ENCODE results near the gene POLRMT.
A peak's percentile ranks its signal among the peaks of the same experiment; 100 is the strongest.

Gene POLRMT

GRCh38 chr19:572743-573518 is 60.4 kb downstream of the POLRMT start:
- ATAC-seq = peak; percentile 43
- no peak for TF ChIP-seq CSDC2 (CRISPR knock-in tag; IDR thresholded peaks at IDR 0.05)
- TF ChIP-seq PATZ1 (CRISPR knock-in tag; IDR thresholded peaks at IDR 0.05; ENCODE audit: borderline replicate concordance) = no peak
- no peak for TF ChIP-seq ZC3H10 (CRISPR knock-in tag; IDR thresholded peaks at IDR 0.05)
- TF ChIP-seq ZNF70 (CRISPR knock-in tag; IDR thresholded peaks at IDR 0.05) = no peak
- no peak for TF ChIP-seq BACH2 (CRISPR knock-in tag; IDR thresholded peaks at IDR 0.05; ENCODE audit: borderline replicate concordance)
- no peak for TF ChIP-seq OSR1 (CRISPR knock-in tag; IDR thresholded peaks at IDR 0.05)
- TF ChIP-seq ZNF8 (CRISPR knock-in tag; IDR thresholded peaks at IDR 0.05) = no peak
- no peak for TF ChIP-seq SNAI2 (CRISPR knock-in tag; IDR thresholded peaks at IDR 0.05)
- TF ChIP-seq ZFP3 (CRISPR knock-in tag; IDR thresholded peaks at IDR 0.05) = no peak
- no peak for TF ChIP-seq TOX (CRISPR knock-in tag; IDR thresholded peaks at IDR 0.05; ENCODE audit: borderline replicate concordance)

- ATAC-seq = peak; percentile 59
- no peak for TF ChIP-seq ZFP30 (CRISPR knock-in tag; IDR thresholded peaks at IDR 0.05)
- TF ChIP-seq ZNF565 (CRISPR knock-in tag; conservative IDR thresholded peaks at IDR 0.05; ENCODE audit: low read depth) = no peak
- no peak for TF ChIP-seq ZNF70 (CRISPR knock-in tag; IDR thresholded peaks at IDR 0.05)
- TF ChIP-seq TCF4 (CRISPR knock-in tag; IDR thresholded peaks at IDR 0.05; ENCODE audit: borderline replicate concordance) = no peak
- no peak for TF ChIP-seq ARNTL (CRISPR knock-in tag; IDR thresholded peaks at IDR 0.05; ENCODE audit: borderline replicate concordance, low read depth)
- no peak for TF ChIP-seq PPARA (CRISPR knock-in tag; IDR thresholded peaks at IDR 0.05; ENCODE audit: borderline replicate concordance)
- peak; percentile 71; the same call in 1 of the 2 replicates for TF ChIP-seq TSHZ2 (CRISPR knock-in tag; IDR thresholded peaks at IDR 0.05)
- TF ChIP-seq CSDC2 (CRISPR knock-in tag; IDR thresholded peaks at IDR 0.05) = no peak
- TF ChIP-seq ZNF8 (CRISPR knock-in tag; IDR thresholded peaks at IDR 0.05) = no peak
- peak; percentile 23; the same call in 1 of the 2 replicates for TF ChIP-seq GLIS3 (CRISPR knock-in tag; IDR thresholded peaks at IDR 0.05)
Measured at GRCh38 chr19:572140-572742, 61.1 kb downstream of the POLRMT start, which contains the start of gene BSG. Gene BSG, plus strand, starts transcription at chr19:572596. Its CDS starts 39 bp downstream, at chr19:572635.

- TF ChIP-seq, protein P1, sequence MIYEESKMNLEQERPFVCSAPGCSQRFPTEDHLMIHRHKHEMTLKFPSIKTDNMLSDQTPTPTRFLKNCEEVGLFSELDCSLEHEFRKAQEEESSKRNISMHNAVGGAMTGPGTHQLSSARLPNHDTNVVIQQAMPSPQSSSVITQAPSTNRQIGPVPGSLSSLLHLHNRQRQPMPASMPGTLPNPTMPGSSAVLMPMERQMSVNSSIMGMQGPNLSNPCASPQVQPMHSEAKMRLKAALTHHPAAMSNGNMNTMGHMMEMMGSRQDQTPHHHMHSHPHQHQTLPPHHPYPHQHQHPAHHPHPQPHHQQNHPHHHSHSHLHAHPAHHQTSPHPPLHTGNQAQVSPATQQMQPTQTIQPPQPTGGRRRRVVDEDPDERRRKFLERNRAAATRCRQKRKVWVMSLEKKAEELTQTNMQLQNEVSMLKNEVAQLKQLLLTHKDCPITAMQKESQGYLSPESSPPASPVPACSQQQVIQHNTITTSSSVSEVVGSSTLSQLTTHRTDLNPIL (CRISPR knock-in tag; IDR thresholded peaks at IDR 0.05; ENCODE audit: low read depth) = no peak
- TF ChIP-seq PPARA (CRISPR knock-in tag; IDR thresholded peaks at IDR 0.05; ENCODE audit: borderline replicate concordance) (no peak), TSHZ2 (CRISPR knock-in tag; IDR thresholded peaks at IDR 0.05) (no peak), ZC3H10 (CRISPR knock-in tag; IDR thresholded peaks at IDR 0.05) (no peak), ISL1 (CRISPR knock-in tag; IDR thresholded peaks at IDR 0.05) (no peak), GLIS3 (CRISPR knock-in tag; IDR thresholded peaks at IDR 0.05) (no peak), ARNTL (CRISPR knock-in tag; IDR thresholded peaks at IDR 0.05; ENCODE audit: borderline replicate concordance, low read depth) (no peak), TOX (CRISPR knock-in tag; IDR thresholded peaks at IDR 0.05; ENCODE audit: borderline replicate concordance) (no peak), ZNF8 (CRISPR knock-in tag; IDR thresholded peaks at IDR 0.05) (no peak), ZFP3 (CRISPR knock-in tag; IDR thresholded peaks at IDR 0.05) (no peak), PATZ1 (CRISPR knock-in tag; IDR thresholded peaks at IDR 0.05; ENCODE audit: borderline replicate concordance) (no peak), POU6F1 (CRISPR knock-in tag; IDR thresholded peaks at IDR 0.05; ENCODE audit: borderline replicate concordance, low read depth) (no peak), ZNF565 (CRISPR knock-in tag; conservative IDR thresholded peaks at IDR 0.05; ENCODE audit: low read depth) (no peak), ZNF70 (CRISPR knock-in tag; IDR thresholded peaks at IDR 0.05) (no peak), OSR1 (CRISPR knock-in tag; IDR thresholded peaks at IDR 0.05) (no peak), BACH2 (CRISPR knock-in tag; IDR thresholded peaks at IDR 0.05; ENCODE audit: borderline replicate concordance) (no peak), CSDC2 (CRISPR knock-in tag; IDR thresholded peaks at IDR 0.05) (no peak)
- ATAC-seq = no peak
Measured at GRCh38 chr19:571566-571974, 61.8 kb downstream of the POLRMT start.

All from SK-N-SH treated with all-trans-retinoic acid at 6 μM for 48 hours (cell line).